ENCODE measurements around the gene SLC22A2. TPM values are rescaled to one million over a fixed set of nuclear protein-coding genes. Genes with fewer than 3 reads are reported as not detected.

The SLC22A2 gene
- total and polyA plus RNA-seq, 2 donors from 2014 or later, result 27.9 to 73.7 TPM

DNA sequence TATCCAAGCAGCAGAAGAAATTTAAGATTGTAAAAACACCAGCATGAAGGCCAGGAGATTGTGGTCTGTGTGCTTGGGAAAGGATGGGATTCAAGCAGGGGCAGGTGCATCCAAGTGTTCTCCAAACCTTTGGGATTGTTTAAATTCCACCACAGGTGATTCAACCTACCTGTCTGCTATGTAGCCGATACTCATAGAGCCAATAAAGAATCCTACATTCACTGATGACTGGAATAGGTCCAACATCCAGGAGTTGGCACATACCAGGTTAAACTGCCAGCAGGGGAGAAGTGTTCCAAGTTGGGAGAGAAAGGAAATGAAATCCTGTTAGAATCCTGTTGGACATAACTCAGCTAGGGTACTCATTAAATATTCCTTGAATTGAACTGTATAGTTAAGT lies 2.2 kb downstream of the SLC22A2 start:
- intact Hi-C loops (cut with DNase I), result no loop called here
- TF ChIP-seq, protein P1, sequence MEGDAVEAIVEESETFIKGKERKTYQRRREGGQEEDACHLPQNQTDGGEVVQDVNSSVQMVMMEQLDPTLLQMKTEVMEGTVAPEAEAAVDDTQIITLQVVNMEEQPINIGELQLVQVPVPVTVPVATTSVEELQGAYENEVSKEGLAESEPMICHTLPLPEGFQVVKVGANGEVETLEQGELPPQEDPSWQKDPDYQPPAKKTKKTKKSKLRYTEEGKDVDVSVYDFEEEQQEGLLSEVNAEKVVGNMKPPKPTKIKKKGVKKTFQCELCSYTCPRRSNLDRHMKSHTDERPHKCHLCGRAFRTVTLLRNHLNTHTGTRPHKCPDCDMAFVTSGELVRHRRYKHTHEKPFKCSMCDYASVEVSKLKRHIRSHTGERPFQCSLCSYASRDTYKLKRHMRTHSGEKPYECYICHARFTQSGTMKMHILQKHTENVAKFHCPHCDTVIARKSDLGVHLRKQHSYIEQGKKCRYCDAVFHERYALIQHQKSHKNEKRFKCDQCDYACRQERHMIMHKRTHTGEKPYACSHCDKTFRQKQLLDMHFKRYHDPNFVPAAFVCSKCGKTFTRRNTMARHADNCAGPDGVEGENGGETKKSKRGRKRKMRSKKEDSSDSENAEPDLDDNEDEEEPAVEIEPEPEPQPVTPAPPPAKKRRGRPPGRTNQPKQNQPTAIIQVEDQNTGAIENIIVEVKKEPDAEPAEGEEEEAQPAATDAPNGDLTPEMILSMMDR (IDR thresholded peaks at IDR 0.05; ENCODE audit: borderline replicate concordance, extremely low read depth, insufficient read depth), result no peak

DNA sequence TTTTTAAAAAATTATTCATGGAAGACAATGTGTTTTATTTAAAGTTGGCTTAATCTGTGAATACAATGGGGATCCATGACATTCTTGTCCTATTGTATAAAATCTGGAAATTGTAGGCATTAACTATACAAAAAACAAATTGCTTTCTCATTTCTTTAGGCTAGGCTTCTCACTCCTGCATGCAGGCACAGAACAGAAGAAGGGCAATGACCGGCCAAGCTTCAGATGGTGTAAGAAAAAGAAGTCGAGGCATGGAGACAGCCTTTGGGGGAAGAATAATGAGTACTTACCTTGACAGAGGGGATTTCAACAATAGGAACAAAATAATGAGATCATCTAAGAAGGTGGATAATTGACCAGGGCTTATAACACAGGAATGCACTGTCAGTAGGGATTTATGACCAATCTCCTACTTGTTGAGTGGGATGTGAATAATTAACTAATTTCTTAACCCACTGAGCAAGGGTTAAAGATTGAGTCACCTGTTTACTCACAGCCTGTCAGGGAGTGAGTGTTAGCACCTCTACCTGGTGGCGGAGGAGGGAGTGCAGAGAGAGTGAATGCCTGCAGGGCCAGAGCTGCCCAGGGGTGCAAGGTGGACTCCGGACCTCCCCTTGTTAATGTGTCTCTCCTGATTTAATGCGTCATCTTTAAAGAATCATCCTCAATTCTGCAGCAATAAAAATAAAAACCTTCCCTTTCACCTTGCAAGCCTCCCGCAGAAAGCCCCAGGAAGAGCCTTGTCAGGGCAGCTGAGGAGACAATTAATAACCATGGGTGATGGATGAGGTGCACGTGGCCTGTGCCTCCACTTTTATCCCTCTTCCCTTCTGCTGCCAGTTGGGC lies 3.9 kb downstream of the SLC22A2 start:
- H3K27me3 ChIP-seq (ENCODE audit: control insufficient read depth, insufficient read depth, low read length), result no peaks in the 10 kb centered on the region
- FAIRE-seq (peak; percentile 93), DNase-seq (peak; percentile 72 to 89 (median 83))
- intact Hi-C loops (cut with DNase I), result no loop called here
- no peaks in the 10 kb centered on the region for H3K9me3 ChIP-seq (ENCODE audit: control insufficient read depth in 2 of 3, insufficient read depth in 1 of 3, low read length in 3 of 3)
- peak overlapping the region; percentile 56 to 77 for H3K27ac ChIP-seq (ENCODE audit: low read depth in 2 of 2, low read length in 2 of 2)
- peaks cover 0 to 43% (median 11%) of the 10 kb centered on the region in 3 donors for H3K4me1 ChIP-seq (ENCODE audit: control insufficient read depth in 2 of 3, insufficient read depth in 2 of 3, low read depth in 1 of 3, low read length in 3 of 3)
- TF ChIP-seq, protein P1 (IDR thresholded peaks at IDR 0.05; ENCODE audit: borderline replicate concordance, extremely low read depth, insufficient read depth), result peak; percentile 2
- H3K9ac ChIP-seq (ENCODE audit: low read length in 3 of 3), result peak overlapping the region in 1 of 3 donors; percentile 17
- H3K4me3 ChIP-seq (ENCODE audit: low read length in 3 of 3), result peak overlapping the region in 1 of 3 donors; percentile 37
- H3K36me3 ChIP-seq (ENCODE audit: control insufficient read depth in 2 of 3, insufficient read depth in 3 of 3, low read length in 3 of 3), result no peaks in the 10 kb centered on the region

More for the DNA sequence above, 2.2 kb downstream of the SLC22A2 start:
- no peak for DNase-seq
- no peaks in the 10 kb centered on the region for H3K9me3 ChIP-seq (ENCODE audit: control insufficient read depth in 2 of 3, insufficient read depth in 1 of 3, low read length in 3 of 3)
- peak overlapping the region in 2 of 3 donors; percentile 36 to 68 for H3K4me3 ChIP-seq (ENCODE audit: low read length in 3 of 3)
- no peaks in the 10 kb centered on the region for H3K27me3 ChIP-seq (ENCODE audit: control insufficient read depth, insufficient read depth, low read length)
- H3K27ac ChIP-seq (ENCODE audit: low read depth in 2 of 2, low read length in 2 of 2), result peak overlapping the region; percentile 61 to 73
- H3K36me3 ChIP-seq (ENCODE audit: control insufficient read depth in 2 of 3, insufficient read depth in 3 of 3, low read length in 3 of 3), result no peaks in the 10 kb centered on the region
- H3K9ac ChIP-seq (ENCODE audit: low read length in 3 of 3), result no peak overlapping the region
- H3K4me1 ChIP-seq (ENCODE audit: control insufficient read depth in 2 of 3, insufficient read depth in 2 of 3, low read depth in 1 of 3, low read length in 3 of 3), result peaks cover 0 to 34% (median 19%) of the 10 kb centered on the region in 3 donors
- FAIRE-seq, result no peak

DNA sequence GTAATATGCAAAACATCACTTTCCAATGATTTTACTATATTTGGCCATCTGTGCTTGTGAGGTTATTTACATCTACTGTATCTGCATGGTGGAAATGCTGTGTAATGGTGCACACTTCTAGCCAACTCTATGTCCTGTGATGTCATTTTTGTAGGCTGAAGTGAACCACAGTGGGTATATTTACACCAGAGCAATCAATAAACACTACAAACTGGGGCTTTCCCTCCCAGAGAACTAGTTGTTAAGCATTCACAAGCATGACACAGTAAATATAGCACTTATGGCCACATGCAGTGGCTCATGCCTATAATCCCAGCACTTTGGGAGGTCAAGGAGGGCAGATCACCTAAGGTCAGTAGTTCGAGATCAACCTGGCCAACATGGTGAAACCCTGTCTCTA lies 4.9 kb downstream of the SLC22A2 start:
- Histone ChIP-seq H3K27me3 (ENCODE audit: control insufficient read depth, insufficient read depth, low read length) (no peaks in the 10 kb centered on the region), H3K36me3 (ENCODE audit: control insufficient read depth in 2 of 3, insufficient read depth in 3 of 3, low read length in 3 of 3) (peaks cover 0 to 1% (median 0%) of the 10 kb centered on the region in 3 donors), H3K9ac (ENCODE audit: low read length in 3 of 3) (no peak overlapping the region), H3K4me1 (ENCODE audit: control insufficient read depth in 2 of 3, insufficient read depth in 2 of 3, low read depth in 1 of 3, low read length in 3 of 3) (peaks cover 0 to 37% (median 3%) of the 10 kb centered on the region in 3 donors), H3K27ac (ENCODE audit: low read depth in 2 of 2, low read length in 2 of 2) (peak overlapping the region in 1 of 2 donors; percentile 60), H3K9me3 (ENCODE audit: control insufficient read depth in 2 of 3, insufficient read depth in 1 of 3, low read length in 3 of 3) (no peaks in the 10 kb centered on the region), H3K4me3 (ENCODE audit: low read length in 3 of 3) (no peak overlapping the region)
- no peak for FAIRE-seq
- intact Hi-C loops (cut with DNase I), result no loop called here
- TF ChIP-seq, protein P1 (IDR thresholded peaks at IDR 0.05; ENCODE audit: borderline replicate concordance, extremely low read depth, insufficient read depth), result no peak
- no peak for DNase-seq
